Measurements from ENCODE around the gene SF3A2.
A peak's percentile ranks its signal among the peaks of the same experiment; 100 is the strongest.
"Not testable (repeated sequence)": the region's sequence is repeated elsewhere in the genome, so short reads cannot be mapped to it uniquely, and the experiment has no call there.

Gene SF3A2

GRCh38 chr19:2236314-2237050 lies at the start of gene SF3A2, which contains the start of gene PLEKHJ1:
Gene SF3A2 (plus strand): TSS chr19:2236824. CDS start chr19:2243419, 6,595 bp downstream.
Gene PLEKHJ1 (minus strand): TSS chr19:2236329. CDS start chr19:2236248, 81 bp downstream.
- peak; percentile 89 for FAIRE-seq

- FAIRE-seq, result no peak
Measured at GRCh38 chr19:2187159-2187558, 49.5 kb upstream of the SF3A2 start.

GRCh38 chr19:2188708-2189385 lies 47.8 kb upstream of the SF3A2 start:
- FAIRE-seq, result no peak

GRCh38 chr19:2189880-2190279 lies 46.7 kb upstream of the SF3A2 start:
- FAIRE-seq, result no peak

GRCh38 chr19:2190848-2191455 lies 45.7 kb upstream of the SF3A2 start:
- FAIRE-seq, result no peak

GRCh38 chr19:2191456-2192310 lies 44.9 kb upstream of the SF3A2 start:
- FAIRE-seq, result no peak

GRCh38 chr19:2192862-2193261 lies 43.8 kb upstream of the SF3A2 start:
- FAIRE-seq, result no peak

- no peak for FAIRE-seq
Measured at GRCh38 chr19:2193807-2194206, 42.8 kb upstream of the SF3A2 start.

GRCh38 chr19:2194513-2195078 lies 42.0 kb upstream of the SF3A2 start:
- FAIRE-seq, result no peak

- no peak for FAIRE-seq
Measured at GRCh38 chr19:2195361-2195760, 41.3 kb upstream of the SF3A2 start.

- FAIRE-seq, result no peak
Measured at GRCh38 chr19:2195914-2196313, 40.7 kb upstream of the SF3A2 start.

- FAIRE-seq, result no peak
Measured at GRCh38 chr19:2197270-2197669, 39.4 kb upstream of the SF3A2 start.

- no peak for FAIRE-seq
Measured at GRCh38 chr19:2198317-2198716, 38.3 kb upstream of the SF3A2 start.

GRCh38 chr19:2199215-2199614 lies 37.4 kb upstream of the SF3A2 start:
- no peak for FAIRE-seq

GRCh38 chr19:2199861-2200623 lies 36.6 kb upstream of the SF3A2 start:
- no peak for FAIRE-seq

GRCh38 chr19:2200624-2201294 lies 35.9 kb upstream of the SF3A2 start:
- not testable (repeated sequence) for FAIRE-seq

GRCh38 chr19:2201473-2202148 lies 35.0 kb upstream of the SF3A2 start:
- no peak for FAIRE-seq

GRCh38 chr19:2202366-2202765 lies 34.3 kb upstream of the SF3A2 start:
- no peak for FAIRE-seq

- FAIRE-seq, result no peak
Measured at GRCh38 chr19:2207008-2207407, 29.6 kb upstream of the SF3A2 start.

- no peak for FAIRE-seq
Measured at GRCh38 chr19:2207991-2208860, 28.4 kb upstream of the SF3A2 start.

All from A204.1 (cell line).